Erythroblast (primary cell): ENCODE results near the gene ST14.

Source experiments
- DNase-seq, 2 experiments: peaks; one replicate each; lab custom pipeline; 2025; lab: John Stamatoyannopoulos, UW
- GATA1 ChIP-seq: IDR thresholded peaks from 2 replicates; pipeline ENCODE4 v1.6.1; 2011; ENCODE audit warnings: low read depth, mild to moderate bottlenecking, control low read depth, low read length, moderate library complexity
- POLR2A ChIP-seq: IDR thresholded peaks from 2 replicates; pipeline ENCODE4 v1.6.1; 2011; ENCODE audit warnings: mild to moderate bottlenecking, low read length

ST14 gene

GRCh38 chr11:130194241-130195023 lies 34.9 kb downstream of the ST14 start:
- no peak for TF ChIP-seq POLR2A
- no peak for TF ChIP-seq GATA1

GRCh38 chr11:130197386-130198035 lies 37.9 kb downstream of the ST14 start:
- no peak for TF ChIP-seq POLR2A
- TF ChIP-seq GATA1: no peak
- no peak for DNase-seq

More at GRCh38 chr11:130194241-130195023, 34.9 kb downstream of the ST14 start:
- DNase-seq: no peak

- no peak for TF ChIP-seq GATA1
- no peak for TF ChIP-seq POLR2A
- no peak for DNase-seq
Observed at GRCh38 chr11:130198292-130198691, 38.7 kb downstream of the ST14 start.

GRCh38 chr11:130198964-130199363 lies 39.4 kb downstream of the ST14 start:
- TF ChIP-seq POLR2A: no peak
- no peak for TF ChIP-seq GATA1

GRCh38 chr11:130199792-130200191 lies 40.2 kb downstream of the ST14 start:
- no peak for DNase-seq
- TF ChIP-seq POLR2A (no peak), GATA1 (no peak)

More at GRCh38 chr11:130198964-130199363, 39.4 kb downstream of the ST14 start:
- DNase-seq: no peak

GRCh38 chr11:130201026-130201425 lies 41.4 kb downstream of the ST14 start:
- no peak for TF ChIP-seq GATA1
- no peak for TF ChIP-seq POLR2A
- DNase-seq: no peak

GRCh38 chr11:130202009-130202817 lies 42.6 kb downstream of the ST14 start:
- DNase-seq: no peak
- TF ChIP-seq GATA1: no peak
- TF ChIP-seq POLR2A: no peak

- DNase-seq: no peak
Observed at GRCh38 chr11:130202818-130203689, 43.5 kb downstream of the ST14 start.

GRCh38 chr11:130203766-130204702 lies 44.5 kb downstream of the ST14 start:
- DNase-seq: no peak
- TF ChIP-seq POLR2A (no peak), GATA1 (no peak)

More at GRCh38 chr11:130202818-130203689, 43.5 kb downstream of the ST14 start:
- no peak for TF ChIP-seq GATA1
- TF ChIP-seq POLR2A: no peak

- no peak for TF ChIP-seq GATA1
- DNase-seq: no peak
Observed at GRCh38 chr11:130204703-130205095, 45.1 kb downstream of the ST14 start.

- no peak for TF ChIP-seq POLR2A
- TF ChIP-seq GATA1: no peak
- no peak for DNase-seq
Observed at GRCh38 chr11:130206141-130206540, 46.6 kb downstream of the ST14 start.
